Measurements from ENCODE around the gene SGTA.

Gene SGTA

DNA sequence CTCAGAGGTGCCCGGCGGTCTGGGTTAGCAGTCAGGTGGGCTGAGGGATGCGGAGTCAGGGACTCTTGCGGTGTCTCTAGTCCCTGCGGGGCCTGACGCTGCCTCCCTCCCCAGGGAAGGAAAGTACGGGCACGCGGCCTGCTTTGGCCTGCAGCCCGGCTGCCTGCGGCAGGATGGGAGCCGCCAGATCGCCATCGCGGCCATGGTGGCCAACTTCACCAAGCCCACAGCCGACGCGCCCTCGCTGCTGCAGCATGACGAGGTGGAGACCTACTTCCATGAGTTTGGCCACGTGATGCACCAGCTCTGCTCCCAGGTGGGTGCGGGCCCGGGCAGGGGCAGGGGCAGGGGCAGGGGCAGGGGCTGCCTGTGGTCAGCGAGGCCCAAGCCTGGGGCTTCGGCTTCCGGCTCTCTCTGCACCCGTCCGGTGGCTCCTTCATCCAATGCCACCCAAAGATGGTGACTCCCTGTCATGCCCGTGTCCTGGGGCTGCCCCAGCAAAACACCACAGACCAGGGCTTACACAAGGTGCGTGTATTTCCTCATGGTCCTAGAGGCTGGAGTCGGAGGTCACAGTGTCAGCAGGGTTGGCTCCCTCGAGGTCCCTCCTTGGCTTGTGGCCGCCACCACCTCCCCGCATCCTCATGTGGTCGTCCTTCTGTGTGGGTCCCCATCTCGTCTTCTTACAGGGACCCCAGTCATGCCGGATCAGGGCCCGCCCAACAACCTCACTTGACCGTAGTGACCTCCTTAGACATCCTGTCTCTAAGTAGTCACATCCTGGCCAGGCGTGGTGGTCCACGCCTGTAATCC, 25.3 kb upstream of the SGTA start:
- Histone ChIP-seq H3K4me3 (ENCODE audit: extremely low read depth, insufficient read depth, low read length, poor library complexity, severe bottlenecking) (no peak overlapping the region), H3K27ac (ENCODE audit: low read depth, low read length, severe bottlenecking) (no peak overlapping the region), H3K9me3 (ENCODE audit: control insufficient read depth, low read length) (no peaks in the 10 kb centered on the region), H3K4me1 (ENCODE audit: control insufficient read depth, insufficient read depth, low read length, poor library complexity, severe bottlenecking) (no peaks in the 10 kb centered on the region), H3K36me3 (ENCODE audit: control insufficient read depth, insufficient read depth, low read length) (peaks cover 81% of the 10 kb centered on the region)
- WGBS, 2 experiments (ENCODE audit: insufficient coverage in 2 of 2): 97 to 98% methylated on average over 35 to 39 of the region's 41 CpGs

DNA sequence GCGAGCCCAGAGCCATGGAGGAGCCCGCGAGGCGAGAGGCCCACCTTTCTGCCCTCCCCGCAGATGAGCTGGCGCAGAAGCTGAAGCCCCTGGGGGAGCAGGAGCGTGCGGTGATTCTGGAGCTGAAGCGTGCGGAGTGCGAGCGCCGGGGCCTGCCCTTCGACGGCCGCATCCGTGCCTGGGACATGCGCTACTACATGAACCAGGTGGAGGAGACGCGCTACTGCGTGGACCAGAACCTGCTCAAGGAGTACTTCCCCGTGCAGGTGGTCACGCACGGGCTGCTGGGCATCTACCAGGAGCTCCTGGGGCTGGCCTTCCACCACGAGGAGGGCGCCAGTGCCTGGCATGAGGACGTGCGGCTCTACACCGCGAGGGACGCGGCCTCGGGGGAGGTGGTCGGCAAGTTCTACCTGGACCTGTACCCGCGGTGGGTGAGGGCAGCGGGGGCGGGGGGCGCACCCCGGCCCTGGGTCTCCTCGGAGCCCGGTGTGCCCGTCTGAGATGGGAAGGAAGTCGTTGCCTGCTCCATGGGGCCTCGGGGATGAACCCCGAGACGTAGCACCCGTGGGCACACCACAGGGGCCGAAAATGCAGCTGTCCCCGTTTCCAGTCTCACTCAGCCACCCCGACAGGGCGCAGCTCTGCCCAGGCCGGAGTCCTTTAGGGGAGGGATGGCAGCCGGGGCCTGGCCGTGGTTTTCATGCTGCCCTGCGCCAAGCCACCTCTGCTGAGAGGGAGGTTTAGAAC, 24.5 kb upstream of the SGTA start:
- H3K36me3 ChIP-seq (ENCODE audit: control insufficient read depth, insufficient read depth, low read length): peaks cover 86% of the 10 kb centered on the region
- H3K4me3 ChIP-seq (ENCODE audit: extremely low read depth, insufficient read depth, low read length, poor library complexity, severe bottlenecking): no peak overlapping the region
- H3K27ac ChIP-seq (ENCODE audit: low read depth, low read length, severe bottlenecking): no peak overlapping the region
- H3K4me1 ChIP-seq (ENCODE audit: control insufficient read depth, insufficient read depth, low read length, poor library complexity, severe bottlenecking): no peaks in the 10 kb centered on the region
- H3K9me3 ChIP-seq (ENCODE audit: control insufficient read depth, low read length): no peaks in the 10 kb centered on the region
- WGBS, 2 experiments (ENCODE audit: insufficient coverage in 2 of 2): 95 to 96% methylated on average over 54 to 56 of the region's 56 CpGs

DNA sequence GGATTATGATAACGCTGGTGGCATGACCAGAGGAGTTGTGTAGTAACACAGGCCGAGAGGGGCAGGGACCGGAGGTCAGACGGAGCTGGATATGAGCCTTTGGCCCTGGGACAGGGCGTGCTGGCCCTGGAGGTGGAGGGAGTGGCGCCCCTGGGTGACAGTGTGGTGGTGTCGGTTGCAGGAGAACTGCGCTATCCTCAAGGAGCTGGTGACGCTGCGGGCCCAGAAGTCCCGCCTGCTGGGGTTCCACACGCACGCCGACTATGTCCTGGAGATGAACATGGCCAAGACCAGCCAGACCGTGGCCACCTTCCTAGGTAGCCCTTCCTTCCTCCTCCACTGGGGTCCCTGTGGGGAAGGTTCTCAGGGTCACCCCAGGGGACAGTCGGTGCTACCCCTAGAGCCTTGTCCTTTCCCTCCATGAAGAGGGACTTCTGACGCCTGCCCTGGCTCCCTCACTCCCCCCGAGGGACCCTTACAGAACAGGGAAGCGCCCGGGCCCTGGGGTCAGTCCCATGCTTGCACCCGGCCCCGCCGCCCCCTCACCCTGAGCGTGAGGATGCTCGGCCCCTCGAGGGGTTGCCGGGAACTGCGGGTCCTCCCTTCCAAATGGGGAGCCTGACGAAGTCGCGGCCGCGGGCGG, 23.8 kb upstream of the SGTA start:
- H3K36me3 ChIP-seq (ENCODE audit: control insufficient read depth, insufficient read depth, low read length): peaks cover 87% of the 10 kb centered on the region
- no peaks in the 10 kb centered on the region for H3K9me3 ChIP-seq (ENCODE audit: control insufficient read depth, low read length)
- no peak overlapping the region for H3K27ac ChIP-seq (ENCODE audit: low read depth, low read length, severe bottlenecking)
- WGBS, 2 experiments (ENCODE audit: insufficient coverage in 2 of 2): 96% methylated on average over 23 to 34 of the region's 34 CpGs
- H3K4me3 ChIP-seq (ENCODE audit: extremely low read depth, insufficient read depth, low read length, poor library complexity, severe bottlenecking): no peak overlapping the region
- H3K4me1 ChIP-seq (ENCODE audit: control insufficient read depth, insufficient read depth, low read length, poor library complexity, severe bottlenecking): no peaks in the 10 kb centered on the region

DNA sequence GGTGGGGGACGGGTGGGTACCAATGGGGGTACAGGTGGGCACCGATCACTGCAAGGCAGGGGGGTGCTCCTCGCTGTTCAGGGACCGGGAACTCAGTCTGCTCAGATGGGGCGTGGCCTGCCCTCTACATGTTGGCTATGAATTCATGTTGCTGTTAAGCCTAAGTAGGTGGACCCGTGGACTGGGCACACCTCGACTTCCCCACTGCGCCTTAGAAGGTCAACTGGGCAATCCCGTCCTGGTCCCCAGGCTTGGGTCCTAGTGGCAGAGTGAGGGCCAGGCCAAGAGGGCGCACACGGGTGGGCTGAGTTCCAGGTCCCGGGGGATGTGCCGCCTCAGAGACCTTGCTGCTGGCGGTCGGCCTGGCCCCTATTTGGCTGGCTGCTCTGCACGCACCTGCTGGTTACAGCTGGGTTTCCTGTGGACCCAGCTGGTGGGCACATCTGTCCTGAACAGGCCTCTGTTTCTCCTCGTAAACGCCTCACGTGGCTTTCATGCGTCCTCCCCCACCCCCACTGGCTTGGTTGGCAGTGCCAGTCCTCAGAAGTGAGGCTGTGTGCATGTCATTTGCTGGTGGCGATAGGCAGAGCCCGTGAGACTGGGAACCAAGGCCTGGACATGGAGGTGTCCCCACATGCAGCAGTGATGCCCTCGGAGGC, 23.0 kb upstream of the SGTA start:
- WGBS, 2 experiments (ENCODE audit: insufficient coverage in 2 of 2): 95 to 97% methylated on average over 22 to 23 of the region's 23 CpGs
- Histone ChIP-seq H3K9me3 (ENCODE audit: control insufficient read depth, low read length) (no peaks in the 10 kb centered on the region), H3K36me3 (ENCODE audit: control insufficient read depth, insufficient read depth, low read length) (peaks cover 87% of the 10 kb centered on the region), H3K27ac (ENCODE audit: low read depth, low read length, severe bottlenecking) (no peak overlapping the region), H3K4me3 (ENCODE audit: extremely low read depth, insufficient read depth, low read length, poor library complexity, severe bottlenecking) (no peak overlapping the region), H3K4me1 (ENCODE audit: control insufficient read depth, insufficient read depth, low read length, poor library complexity, severe bottlenecking) (no peaks in the 10 kb centered on the region)

DNA sequence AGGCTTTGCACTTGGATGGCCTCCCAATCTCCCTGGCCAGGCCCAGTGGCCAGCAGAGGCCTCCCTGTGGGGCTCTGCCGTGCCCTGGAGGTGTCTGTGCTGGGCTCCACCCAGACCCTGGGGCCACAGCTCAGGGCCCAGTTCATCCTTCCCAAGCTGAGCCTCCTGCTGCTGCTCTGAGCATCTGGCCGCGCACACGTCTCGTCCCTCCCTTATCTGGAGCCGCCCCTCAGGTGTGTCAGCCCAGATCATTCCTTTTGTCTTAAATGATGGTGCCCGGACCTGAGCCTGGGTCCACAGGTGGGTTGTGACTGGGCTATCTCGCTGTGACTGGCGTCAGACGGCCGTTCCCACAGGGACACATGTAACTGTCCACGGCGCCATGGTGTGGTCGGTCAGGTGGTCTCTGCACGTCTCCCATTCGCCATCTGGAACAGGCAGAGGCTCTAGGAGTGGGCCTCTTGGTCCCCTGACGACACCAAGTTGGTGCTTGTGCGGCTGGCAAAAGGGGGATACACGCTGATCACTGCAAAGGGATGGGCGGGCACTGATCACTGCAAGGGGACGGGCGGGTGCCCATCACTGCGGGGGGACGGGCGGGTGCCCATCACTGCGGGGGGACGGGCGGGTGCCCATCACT, 22.3 kb upstream of the SGTA start:
- WGBS, 2 experiments (ENCODE audit: insufficient coverage in 2 of 2): 97% methylated on average over 19 to 20 of the region's 28 CpGs
- H3K27ac ChIP-seq (ENCODE audit: low read depth, low read length, severe bottlenecking): no peak overlapping the region
- no peaks in the 10 kb centered on the region for H3K9me3 ChIP-seq (ENCODE audit: control insufficient read depth, low read length)
- no peak overlapping the region for H3K4me3 ChIP-seq (ENCODE audit: extremely low read depth, insufficient read depth, low read length, poor library complexity, severe bottlenecking)
- H3K4me1 ChIP-seq (ENCODE audit: control insufficient read depth, insufficient read depth, low read length, poor library complexity, severe bottlenecking): no peaks in the 10 kb centered on the region
- H3K36me3 ChIP-seq (ENCODE audit: control insufficient read depth, insufficient read depth, low read length): peaks cover 89% of the 10 kb centered on the region

DNA sequence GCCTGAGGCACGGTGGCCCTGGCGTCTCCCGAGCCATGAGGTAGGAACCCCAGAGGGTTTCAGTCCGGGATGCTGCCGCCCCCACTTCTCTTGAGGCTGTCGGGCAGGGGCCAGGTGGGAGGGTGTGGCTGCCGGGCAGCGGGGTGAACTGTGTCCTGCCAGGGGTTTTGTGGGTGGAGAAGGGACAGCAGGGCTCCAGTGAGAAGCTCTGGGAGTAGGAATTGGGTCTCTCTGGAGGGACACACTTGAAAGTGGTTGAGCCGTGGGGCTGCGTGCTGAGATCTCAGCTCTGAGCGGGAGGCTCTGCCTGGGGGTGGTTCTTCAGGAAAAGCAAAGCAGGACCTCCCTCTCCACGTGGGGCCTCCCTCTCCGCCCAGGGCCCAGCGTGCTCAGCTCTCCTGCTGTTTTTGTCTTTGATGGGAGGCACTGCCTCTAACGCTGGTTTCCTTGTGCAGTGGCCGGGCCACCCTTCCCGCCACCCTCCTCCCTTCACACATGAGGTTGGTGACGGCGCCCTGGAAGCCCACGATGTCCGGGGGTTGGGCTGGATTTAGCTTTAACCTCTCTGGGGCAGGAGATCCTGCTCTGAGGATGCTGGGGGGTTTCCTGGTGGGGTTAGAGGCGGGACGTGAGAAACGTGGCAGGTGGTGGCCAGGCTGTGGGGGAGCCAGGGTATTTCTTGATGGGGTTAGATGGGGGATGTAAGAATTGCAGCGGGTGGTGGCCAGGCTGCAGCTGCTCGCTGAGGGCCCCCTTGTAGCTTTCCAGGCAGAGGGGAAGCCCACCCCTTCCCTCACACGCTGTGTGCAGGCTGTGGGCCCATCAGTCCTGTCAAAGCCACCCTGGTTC, 21.3 kb upstream of the SGTA start:
- H3K27ac ChIP-seq (ENCODE audit: low read depth, low read length, severe bottlenecking): no peak overlapping the region
- H3K4me3 ChIP-seq (ENCODE audit: extremely low read depth, insufficient read depth, low read length, poor library complexity, severe bottlenecking): no peak overlapping the region
- H3K36me3 ChIP-seq (ENCODE audit: control insufficient read depth, insufficient read depth, low read length): peaks cover 90% of the 10 kb centered on the region
- H3K9me3 ChIP-seq (ENCODE audit: control insufficient read depth, low read length): no peaks in the 10 kb centered on the region
- WGBS, 2 experiments (ENCODE audit: insufficient coverage in 2 of 2): 93 to 95% methylated on average over 18 to 20 of the region's 27 CpGs
- no peaks in the 10 kb centered on the region for H3K4me1 ChIP-seq (ENCODE audit: control insufficient read depth, insufficient read depth, low read length, poor library complexity, severe bottlenecking)

DNA sequence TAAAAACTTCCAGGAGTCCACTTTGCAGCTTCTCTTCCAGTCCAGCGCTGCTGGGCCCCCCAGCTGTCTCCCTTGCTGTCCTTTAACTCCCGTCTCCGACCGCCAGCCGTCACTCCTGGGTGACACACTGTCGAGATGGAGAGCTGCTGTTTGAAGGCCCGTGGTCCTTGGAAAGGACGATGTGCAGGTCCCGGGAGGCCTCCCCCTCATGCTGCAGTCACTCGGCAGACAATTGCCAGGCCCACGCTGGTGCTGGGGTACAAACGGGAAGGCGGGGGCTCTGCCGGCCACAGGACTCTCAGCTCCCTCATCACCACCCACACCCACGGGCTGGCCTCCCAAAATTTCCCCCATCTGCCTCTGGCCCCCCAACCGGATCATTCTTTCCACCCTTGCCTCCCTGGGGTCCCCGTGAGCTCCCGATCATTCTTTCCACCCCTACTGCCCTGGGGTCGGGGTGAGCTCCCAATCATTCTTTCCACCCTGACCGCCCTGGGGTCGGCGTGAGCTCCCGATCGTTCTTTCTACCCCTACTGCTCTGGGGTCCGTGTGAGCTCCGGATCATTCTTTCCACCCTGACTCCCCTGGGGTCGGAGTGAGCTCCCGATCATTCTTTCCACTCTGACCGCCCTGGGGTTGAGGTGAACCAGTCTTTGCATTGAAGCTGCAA, 20.5 kb upstream of the SGTA start:
- peaks cover 89% of the 10 kb centered on the region for H3K36me3 ChIP-seq (ENCODE audit: control insufficient read depth, insufficient read depth, low read length)

DNA sequence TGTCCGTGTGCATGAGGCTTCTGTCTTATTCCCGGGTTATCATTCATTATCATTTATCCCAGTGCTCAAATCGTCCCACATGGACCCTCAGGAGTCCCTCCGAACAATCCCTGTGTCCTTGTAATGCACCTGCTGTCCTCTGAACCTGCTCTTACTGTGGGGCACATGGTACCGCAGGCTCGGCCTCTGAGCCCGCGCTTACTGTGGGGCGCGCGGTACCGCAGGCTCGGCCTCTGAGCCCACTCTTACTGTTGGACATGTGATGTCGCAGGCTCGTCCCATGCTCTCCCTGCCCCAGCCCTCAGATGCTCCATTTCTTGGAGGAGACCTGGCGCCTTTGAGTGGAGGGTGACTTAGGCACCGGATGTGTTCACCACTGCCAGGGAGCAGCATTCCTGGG, 19.8 kb upstream of the SGTA start:
- Histone ChIP-seq H3K4me1 (ENCODE audit: control insufficient read depth, insufficient read depth, low read length, poor library complexity, severe bottlenecking) (peaks cover 11% of the 10 kb centered on the region), H3K36me3 (ENCODE audit: control insufficient read depth, insufficient read depth, low read length) (peaks cover 87% of the 10 kb centered on the region), H3K4me3 (ENCODE audit: extremely low read depth, insufficient read depth, low read length, poor library complexity, severe bottlenecking) (no peak overlapping the region), H3K27ac (ENCODE audit: low read depth, low read length, severe bottlenecking) (no peak overlapping the region), H3K9me3 (ENCODE audit: control insufficient read depth, low read length) (no peaks in the 10 kb centered on the region)
- WGBS, 2 experiments (ENCODE audit: insufficient coverage in 2 of 2): 95 to 99% methylated on average over 15 of the region's 17 CpGs

More for the DNA sequence above, 20.5 kb upstream of the SGTA start:
- H3K4me3 ChIP-seq (ENCODE audit: extremely low read depth, insufficient read depth, low read length, poor library complexity, severe bottlenecking): no peak overlapping the region
- H3K4me1 ChIP-seq (ENCODE audit: control insufficient read depth, insufficient read depth, low read length, poor library complexity, severe bottlenecking): peaks cover 3% of the 10 kb centered on the region
- H3K27ac ChIP-seq (ENCODE audit: low read depth, low read length, severe bottlenecking): no peak overlapping the region
- WGBS, 2 experiments (ENCODE audit: insufficient coverage in 2 of 2): 96 to 97% methylated on average over 22 to 29 of the region's 29 CpGs
- H3K9me3 ChIP-seq (ENCODE audit: control insufficient read depth, low read length): no peaks in the 10 kb centered on the region

DNA sequence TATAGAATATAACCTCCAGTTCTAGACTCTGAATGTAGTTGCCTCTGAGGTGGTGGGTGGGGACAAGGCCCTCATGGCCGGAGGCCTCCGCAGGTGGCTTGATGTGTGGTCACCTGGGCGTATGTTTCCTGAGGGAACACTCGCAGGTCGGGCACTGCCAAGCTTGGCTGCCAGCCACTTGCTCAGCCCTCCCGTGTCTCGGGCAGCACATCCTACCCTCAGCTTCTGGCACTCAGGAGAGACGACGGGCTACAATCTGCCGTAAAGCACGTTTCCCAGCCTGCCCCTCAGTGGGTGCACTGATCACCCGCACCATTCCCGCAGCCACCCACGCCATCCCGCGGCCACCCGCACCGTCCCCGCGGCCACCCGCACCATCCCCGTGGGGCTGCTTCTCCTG, 17.4 kb upstream of the SGTA start:
- peaks cover 92% of the 10 kb centered on the region for H3K36me3 ChIP-seq (ENCODE audit: control insufficient read depth, insufficient read depth, low read length)
- H3K9me3 ChIP-seq (ENCODE audit: control insufficient read depth, low read length): no peaks in the 10 kb centered on the region
- peaks cover 15% of the 10 kb centered on the region for H3K4me1 ChIP-seq (ENCODE audit: control insufficient read depth, insufficient read depth, low read length, poor library complexity, severe bottlenecking)
- no peak overlapping the region for H3K4me3 ChIP-seq (ENCODE audit: extremely low read depth, insufficient read depth, low read length, poor library complexity, severe bottlenecking)
- WGBS, 2 experiments (ENCODE audit: insufficient coverage in 2 of 2): 95 to 96% methylated on average over 20 to 21 of the region's 22 CpGs
- H3K27ac ChIP-seq (ENCODE audit: low read depth, low read length, severe bottlenecking): no peak overlapping the region
